Measurements from ENCODE around the gene UBE2E2. TPM values are rescaled to one million over a fixed set of nuclear protein-coding genes. Genes with fewer than 3 reads are reported as not detected.

UBE2E2 gene
- total RNA-seq, 1 experiment from 2014 or later: 38.6 TPM

GRCh38 chr3:23174426-23175039, 28.6 kb upstream of the UBE2E2 start:
- H4K8ac ChIP-seq (replicated peaks; ENCODE audit: insufficient read length, low read depth, low read length): no peak overlapping the region
- no peaks in the 10 kb centered on the region for H3K27me3 Mint-ChIP-seq (ENCODE audit: low read depth)
- no peak overlapping the region for H4K91ac ChIP-seq (ENCODE audit: insufficient read length, low read depth, low read length)
- peaks cover 5 to 6% of the 10 kb centered on the region in 2 experiments for H3K4me1 Mint-ChIP-seq
- H2BK15ac ChIP-seq (ENCODE audit: low read depth, low read length): no peak overlapping the region; the same call in 1 of the 2 replicates
- no peak overlapping the region for H4K5ac ChIP-seq (ENCODE audit: insufficient read length, low read depth, low read length)
- H3T11ph ChIP-seq (ENCODE audit: low read length): no peak overlapping the region
- no peak overlapping the region for H3K23ac ChIP-seq (ENCODE audit: insufficient read length, low read depth, low read length)
- H3K18ac ChIP-seq (ENCODE audit: insufficient read length, low read depth, low read length): no peak overlapping the region
- no peaks in the 10 kb centered on the region for H3K4me1 ChIP-seq (ENCODE audit: insufficient read depth, low read length)
- H2BK5ac ChIP-seq (ENCODE audit: insufficient read length, low read length): no peak overlapping the region
- no peaks in the 10 kb centered on the region for H3K23me2 ChIP-seq (ENCODE audit: insufficient read length, low read depth, low read length, poor library complexity, severe bottlenecking)
- H4K20me1 ChIP-seq (ENCODE audit: control insufficient read depth, insufficient read depth, insufficient read length): no peaks in the 10 kb centered on the region
- H3K9me3 ChIP-seq (ENCODE audit: control insufficient read depth, low read depth, low read length): no peaks in the 10 kb centered on the region
- peaks cover 2 to 3% of the 10 kb centered on the region in 2 experiments; a peak in 4 of 5 replicates for H3K9me3 Mint-ChIP-seq
- H3K4me3 Mint-ChIP-seq: no peak overlapping the region
- no CpG with 5 or more reads among the region's 3 CpGs for WGBS (ENCODE audit: extremely low coverage, insufficient read length, low lambda C conversion rate)
- H2BK20ac ChIP-seq (ENCODE audit: low read depth, low read length, poor library complexity, severe bottlenecking): no peak overlapping the region
- H3K79me2 ChIP-seq (ENCODE audit: insufficient read depth, low read length): no peaks in the 10 kb centered on the region
- DNase-seq: peak; percentile 48
- H2AK5ac ChIP-seq (ENCODE audit: insufficient read length, low read length): no peak overlapping the region
- no peak overlapping the region for H3K27ac Mint-ChIP-seq
- H3K14ac ChIP-seq (ENCODE audit: insufficient read depth, low read length): no peak overlapping the region
- H3K56ac ChIP-seq (ENCODE audit: insufficient read length, low read depth, low read length): no peak overlapping the region
- H3K4ac ChIP-seq (ENCODE audit: low read depth, low read length): no peak overlapping the region
- H2AFZ ChIP-seq (ENCODE audit: low read length): no peak overlapping the region
- no peaks in the 10 kb centered on the region for H3K27me3 ChIP-seq (ENCODE audit: insufficient read depth, low read length)
- H3K36me3 Mint-ChIP-seq (ENCODE audit: insufficient read depth in 1 of 3, low read depth in 3 of 3): peaks cover 3 to 5% (median 3%) of the 10 kb centered on the region in 3 experiments
- no peak overlapping the region for H2BK12ac ChIP-seq (ENCODE audit: insufficient read length, low read depth, low read length)
- TF ChIP-seq CTCF (conservative IDR thresholded peaks at IDR 0.05): no peak
- H3K9ac ChIP-seq (ENCODE audit: extremely low read depth, insufficient read length, low read length): no peak overlapping the region
- H2BK120ac ChIP-seq (ENCODE audit: low read depth, low read length, poor library complexity, severe bottlenecking): no peak overlapping the region
- no peak overlapping the region for H3K4me2 ChIP-seq (ENCODE audit: insufficient read depth, insufficient read length, low read length)
- no peaks in the 10 kb centered on the region for H3K79me1 ChIP-seq (ENCODE audit: insufficient read depth, low read depth, low read length, poor library complexity, severe bottlenecking)
- H3K27ac ChIP-seq (ENCODE audit: insufficient read length, low read depth, low read length): no peak overlapping the region

Data from H9 (cell line).